ENCODE measurements around the gene LGALS9.

DNA sequence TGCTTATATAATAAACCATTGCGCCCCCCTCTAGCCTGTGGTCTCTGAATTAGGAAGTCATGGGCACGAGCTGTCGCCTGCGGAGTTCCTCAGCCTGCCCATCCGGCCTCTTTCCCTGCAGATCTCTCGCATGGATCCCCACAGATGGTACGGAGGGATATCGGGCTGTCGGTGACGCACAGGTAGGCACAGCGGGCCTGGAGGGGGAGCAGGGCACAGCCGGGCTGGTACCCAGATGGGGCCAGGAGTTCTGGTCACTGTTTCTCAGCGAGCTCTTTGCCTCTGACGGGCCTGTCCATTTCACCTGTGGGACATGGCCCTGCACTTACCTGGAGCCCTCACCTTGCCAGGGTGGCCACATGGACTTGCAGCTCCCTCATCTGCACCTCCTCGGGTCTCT is 42.6 kb upstream of the LGALS9 start:
- TF ChIP-seq, protein P1, sequence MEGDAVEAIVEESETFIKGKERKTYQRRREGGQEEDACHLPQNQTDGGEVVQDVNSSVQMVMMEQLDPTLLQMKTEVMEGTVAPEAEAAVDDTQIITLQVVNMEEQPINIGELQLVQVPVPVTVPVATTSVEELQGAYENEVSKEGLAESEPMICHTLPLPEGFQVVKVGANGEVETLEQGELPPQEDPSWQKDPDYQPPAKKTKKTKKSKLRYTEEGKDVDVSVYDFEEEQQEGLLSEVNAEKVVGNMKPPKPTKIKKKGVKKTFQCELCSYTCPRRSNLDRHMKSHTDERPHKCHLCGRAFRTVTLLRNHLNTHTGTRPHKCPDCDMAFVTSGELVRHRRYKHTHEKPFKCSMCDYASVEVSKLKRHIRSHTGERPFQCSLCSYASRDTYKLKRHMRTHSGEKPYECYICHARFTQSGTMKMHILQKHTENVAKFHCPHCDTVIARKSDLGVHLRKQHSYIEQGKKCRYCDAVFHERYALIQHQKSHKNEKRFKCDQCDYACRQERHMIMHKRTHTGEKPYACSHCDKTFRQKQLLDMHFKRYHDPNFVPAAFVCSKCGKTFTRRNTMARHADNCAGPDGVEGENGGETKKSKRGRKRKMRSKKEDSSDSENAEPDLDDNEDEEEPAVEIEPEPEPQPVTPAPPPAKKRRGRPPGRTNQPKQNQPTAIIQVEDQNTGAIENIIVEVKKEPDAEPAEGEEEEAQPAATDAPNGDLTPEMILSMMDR (optimal IDR thresholded peaks at IDR 0.05 in 1 of 3, IDR thresholded peaks at IDR 0.05 in 1 of 3, conservative IDR thresholded peaks at IDR 0.05 in 1 of 3; ENCODE audit: extremely low read depth in 1 of 3, insufficient read depth in 2 of 3, low read length in 3 of 3): no peak
- TF ChIP-seq EZH2 (IDR thresholded peaks at IDR 0.05; ENCODE audit: low read length): no peak

Measured in keratinocyte (primary cell).